IMR-90 (cell line): Measurements from ENCODE around the gene ZMYND11. TPM values are rescaled to one million over a fixed set of nuclear protein-coding genes. Genes with fewer than 3 reads are reported as not detected.

Experiments
- ATAC-seq: fragments of 200-7000 bp; cut with Tn5 transposase; 2 replicates; pipeline ENCODE4 v1.9.1; 2020; ENCODE audit warnings: low read depth, mild to moderate bottlenecking, moderate library complexity
- BruUV-seq: library from RNA; stranded (reverse); fragments of 400-500 nt; replicated peaks from 2 replicates; lab custom pipeline; 2021; lab: Mats Ljungman, UMichigan
- CTCF ChIA-PET: fragments of 300-600 bp; formaldehyde crosslinking; extraction: SDS; loops from one replicate; lab custom pipeline; 2021; ENCODE audit warnings: antibody characterized with exemption; lab: Yijun Ruan, JAX
- POLR2A ChIA-PET: fragments of 300-600 bp; sonication (Branson Sonifier 250); formaldehyde crosslinking; loops from one replicate; lab custom pipeline; 2022; ENCODE audit warnings: antibody characterized with exemption; ENCODE audit not compliant: unreplicated experiment; lab: Charles Lee
- DNase-seq: peaks from one replicate; pipeline ENCODE4 v3.0.0; 2013
- H2AFZ ChIP-seq: replicated peaks from 2 replicates; pipeline ENCODE3; 2013; ENCODE audit warnings: low read length, mild to moderate bottlenecking; ENCODE audit not compliant: poor library complexity
- H2AK5ac ChIP-seq: 2 replicates; pipeline ENCODE4 v1.6.1; 2013; ENCODE audit warnings: low read depth, low read length, inconsistent platforms
- H2AK9ac ChIP-seq: replicated peaks from 2 replicates; pipeline ENCODE3; 2013; ENCODE audit warnings: mild to moderate bottlenecking, low read depth, low read length, moderate library complexity; ENCODE audit not compliant: poor library complexity
- H2BK120ac ChIP-seq: 2 replicates; pipeline ENCODE4 v1.6.1; 2013; ENCODE audit warnings: low read depth, low read length, inconsistent platforms
- H2BK15ac ChIP-seq: 3 replicates; pipeline ENCODE4 v1.6.1; 2013; ENCODE audit warnings: low read depth, low read length, inconsistent platforms
- H2BK20ac ChIP-seq: 2 replicates; pipeline ENCODE4 v1.6.1; 2013; ENCODE audit warnings: low read depth, mild to moderate bottlenecking, inconsistent platforms, low read length, moderate library complexity
- H2BK5ac ChIP-seq: 2 replicates; pipeline ENCODE4 v1.6.1; 2013; ENCODE audit warnings: mild to moderate bottlenecking, low read depth, low read length, inconsistent platforms; ENCODE audit not compliant: poor library complexity, severe bottlenecking
- H3K14ac ChIP-seq: replicated peaks from 2 replicates; pipeline ENCODE4 v1.6.1; 2013; ENCODE audit warnings: low read depth, low read length, inconsistent platforms
- H3K18ac ChIP-seq: 2 replicates; pipeline ENCODE4 v1.6.1; 2013; ENCODE audit warnings: low read depth, low read length, control low read depth
- H3K23ac ChIP-seq: 2 replicates; pipeline ENCODE4 v1.6.1; 2013; ENCODE audit warnings: low read depth, low read length, inconsistent platforms
- H3K27ac ChIP-seq: 2 replicates; pipeline ENCODE4 v1.5.1; 2013; ENCODE audit warnings: mild to moderate bottlenecking, control low read depth, low read length; ENCODE audit not compliant: insufficient read depth
- H3K27me3 ChIP-seq: 2 replicates; pipeline ENCODE4 v1.6.1; 2013; ENCODE audit warnings: low read length; ENCODE audit not compliant: control insufficient read depth, insufficient read depth
- H3K36me3 ChIP-seq: 2 replicates; pipeline ENCODE4 v1.6.1; 2013; ENCODE audit warnings: low read length, mixed read lengths; ENCODE audit not compliant: control insufficient read depth, insufficient read depth
- H3K4ac ChIP-seq: 2 replicates; pipeline ENCODE4 v1.6.1; 2013; ENCODE audit warnings: low read depth, low read length, inconsistent platforms
- H3K4me1 ChIP-seq: 2 replicates; pipeline ENCODE4 v1.6.1; 2013; ENCODE audit warnings: low read length, mixed read lengths; ENCODE audit not compliant: control insufficient read depth, insufficient read depth
- H3K4me2 ChIP-seq: 2 replicates; pipeline ENCODE4 v1.6.1; 2013; ENCODE audit warnings: low read depth, mild to moderate bottlenecking, control low read depth, low read length, moderate library complexity
- H3K4me3 ChIP-seq: 2 replicates; pipeline ENCODE4 v1.5.1; 2013; ENCODE audit warnings: low read depth, mild to moderate bottlenecking, control low read depth, low read length, moderate library complexity; ENCODE audit not compliant: insufficient read depth
- H3K56ac ChIP-seq: 2 replicates; pipeline ENCODE4 v1.6.1; 2013; ENCODE audit warnings: low read length, inconsistent platforms; ENCODE audit not compliant: insufficient read depth; ENCODE audit errors: extremely low read depth
- H3K79me1 ChIP-seq, 2 experiments: 2 replicates each; pipeline ENCODE4 v1.6.1; 2013; ENCODE audit warnings: low read length in 2 of 2, inconsistent platforms in 1 of 2, low read depth in 1 of 2
- H3K9ac ChIP-seq: 2 replicates; pipeline ENCODE4 v1.6.1; 2013; ENCODE audit warnings: low read depth, low read length, control low read depth
- H3K9me1 ChIP-seq: 2 replicates; pipeline ENCODE4 v1.6.1; 2013; ENCODE audit warnings: low read length, inconsistent platforms; ENCODE audit not compliant: insufficient read depth
- H3K9me3 ChIP-seq: 2 replicates; pipeline ENCODE4 v1.6.1; 2013; ENCODE audit warnings: low read length; ENCODE audit not compliant: control insufficient read depth, insufficient read depth
- H4K20me1 ChIP-seq: 2 replicates; pipeline ENCODE4 v1.6.1; 2013; ENCODE audit warnings: low read length, inconsistent platforms; ENCODE audit not compliant: insufficient read depth
- H4K5ac ChIP-seq: 2 replicates; pipeline ENCODE4 v1.6.1; 2013; ENCODE audit warnings: mild to moderate bottlenecking, low read depth, low read length, control low read depth
- H4K8ac ChIP-seq, 2 experiments: 2 replicates each; pipeline ENCODE4 v1.6.1; 2013; ENCODE audit warnings: low read depth in 2 of 2, low read length in 2 of 2, control low read depth in 1 of 2, inconsistent platforms in 1 of 2
- H4K91ac ChIP-seq: 2 replicates; pipeline ENCODE4 v1.6.1; 2013; ENCODE audit warnings: low read depth, low read length, inconsistent platforms; ENCODE audit not compliant: insufficient read depth
- BHLHE40 ChIP-seq: fragments of 150-350 bp; IDR thresholded peaks from 2 replicates; pipeline ENCODE4 v1.6.1; 2016; ENCODE audit warnings: mild to moderate bottlenecking, low read depth, low read length
- CEBPB ChIP-seq: IDR thresholded peaks from 2 replicates; pipeline ENCODE4 v1.6.1; 2012; ENCODE audit warnings: low read depth, low read length, improper control_type of control experiment
- CTCF ChIP-seq: conservative IDR thresholded peaks from 2 replicates; pipeline ENCODE4 v1.5.1; 2012; ENCODE audit warnings: mild to moderate bottlenecking, low read depth, low read length, improper control_type of control experiment
- FOS ChIP-seq: fragments of 150-350 bp; IDR thresholded peaks from 2 replicates; pipeline ENCODE4 v1.6.1; 2016; ENCODE audit warnings: low read depth, low read length
- MXI1 ChIP-seq: IDR thresholded peaks from 2 replicates; pipeline ENCODE4 v1.6.1; 2012; ENCODE audit warnings: low read depth, mild to moderate bottlenecking, low read length, moderate library complexity, borderline replicate concordance
- NFE2L2 ChIP-seq: fragments of 150-350 bp; IDR thresholded peaks from 2 replicates; pipeline ENCODE4 v1.6.1; 2016; ENCODE audit warnings: low read depth, mild to moderate bottlenecking, low read length
- RAD21 ChIP-seq: IDR thresholded peaks from 2 replicates; pipeline ENCODE4 v1.6.1; 2012; ENCODE audit warnings: low read length, improper control_type of control experiment
- RCOR1 ChIP-seq: IDR thresholded peaks from 2 replicates; pipeline ENCODE4 v1.6.1; 2012; ENCODE audit warnings: mild to moderate bottlenecking, low read length, improper control_type of control experiment; ENCODE audit not compliant: insufficient replicate concordance
- RFX5 ChIP-seq: IDR thresholded peaks from 2 replicates; pipeline ENCODE4 v1.8.0; 2012; ENCODE audit warnings: low read depth, mild to moderate bottlenecking, low read length, moderate library complexity
- SMC3 ChIP-seq: fragments of 150-350 bp; IDR thresholded peaks from 2 replicates; pipeline ENCODE4 v1.6.1; 2016; ENCODE audit warnings: low read depth, mild to moderate bottlenecking, antibody characterized with exemption, low read length, moderate library complexity
- WGBS, 2 experiments: methylation state at CpG; one replicate each; pipeline versions ENCODE4 v1.1.5 to v1.1.7; 2013; ENCODE audit warnings: missing lambda C conversion rate in 2 of 2; ENCODE audit not compliant: insufficient read length in 1 of 2; ENCODE audit errors: extremely low coverage in 2 of 2; 5-methylcytosine and 5-hydroxymethylcytosine counted together
- dilution Hi-C: fragments of 300-500 bp; cut with HindIII; formaldehyde crosslinking; loops from one replicate; pipeline ENCODE4 v1.14.3; 2018; ENCODE audit warnings: low sequenced_read_pairs; ENCODE audit not compliant: unreplicated experiment
- in situ Hi-C: fragments of 300-500 bp; cut with MboI; formaldehyde crosslinking; loops from 3 replicates; pipeline ENCODE4 v1.14.3; 2019; ENCODE audit warnings: low sequenced_read_pairs, inconsistent platforms, mixed read lengths
- intact Hi-C: fragments of 100-400 bp; cut with micrococcal nuclease; formaldehyde crosslinking; loops from 2 replicates; pipeline ENCODE4 v1.10.0; 2022
- polyA plus RNA-seq, 3 experiments: library from polyadenylated mRNA; depleted of rRNA; stranded (reverse); fragments of >200 nt; gene quantifications; 2 replicates each; pipeline ENCODE4 v1.2.3, GENCODE V29; 2012; ENCODE audit warnings: low replicate concordance in 1 of 3
- total RNA-seq: library from RNA; depleted of rRNA; stranded (reverse); fragments of >200 nt; gene quantifications from 2 replicates; pipeline ENCODE4 v1.2.3, GENCODE V29; 2012
- TF ChIP-seq, protein P1 (sequence below): fragments of 150-350 bp; IDR thresholded peaks from 2 replicates; pipeline ENCODE4 v1.6.1; 2017; ENCODE audit warnings: mild to moderate bottlenecking, antibody characterized with exemption, low read length, low read depth
- TF ChIP-seq, protein P2 (sequence below): fragments of 150-350 bp; IDR thresholded peaks from 2 replicates; pipeline ENCODE4 v1.6.1; 2016; ENCODE audit warnings: low read depth, mild to moderate bottlenecking, low read length, moderate library complexity, borderline replicate concordance

The ZMYND11 gene
- total and polyA plus RNA-seq, 2 of the 4 experiments (the other 2 are of a cell fraction), result 39.5 to 72.2 TPM

DNA sequence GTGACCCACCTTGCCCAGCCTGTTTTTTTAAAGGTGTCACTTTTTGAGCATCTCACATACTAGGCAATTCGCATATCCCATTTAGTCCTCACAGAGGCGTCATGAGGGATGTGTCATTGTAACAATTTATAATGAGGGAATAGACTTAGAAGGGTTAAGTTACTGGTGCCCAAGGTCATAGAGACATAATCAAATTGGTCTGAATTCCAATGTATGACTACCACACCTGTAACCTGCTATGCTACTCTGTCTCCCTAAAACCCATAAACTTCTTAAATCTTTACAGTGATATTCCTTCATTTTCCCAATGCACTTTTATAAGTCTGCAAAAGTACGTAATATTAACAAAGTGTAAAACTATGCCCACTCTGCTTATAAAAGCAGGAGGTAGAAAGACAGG is 7.1 kb downstream of the ZMYND11 start:
- ATAC-seq, result no peak
- no peak for DNase-seq
- Histone ChIP-seq H2BK15ac (no peak overlapping the region), H4K8ac (no peak overlapping the region), H2AFZ (no peak overlapping the region), H2AK5ac (no peak overlapping the region), H3K9ac (no peak overlapping the region), H2BK120ac (no peak overlapping the region), H3K79me1 (peaks cover 14 to 63% of the 10 kb centered on the region in 2 experiments; a peak in 3 of 4 replicates), H3K36me3 (no peaks in the 10 kb centered on the region), H4K20me1 (peaks cover 80% of the 10 kb centered on the region), H3K27ac (no peak overlapping the region), H2BK5ac (no peak overlapping the region), H3K9me1 (peaks cover 8% of the 10 kb centered on the region), H4K5ac (no peak overlapping the region), H2BK20ac (no peak overlapping the region), H3K18ac (no peak overlapping the region), H3K23ac (no peak overlapping the region), H3K14ac (no peak overlapping the region), H4K91ac (no peak overlapping the region), H3K9me3 (no peaks in the 10 kb centered on the region), H3K56ac (no peak overlapping the region), H3K4me3 (no peak overlapping the region), H3K27me3 (no peaks in the 10 kb centered on the region), H3K4me2 (no peak overlapping the region), H3K4ac (no peak overlapping the region), H3K4me1 (0 out of 2 replicates have a peak, but pooled peaks cover 3% of the 10 kb centered on the region), H2AK9ac (no peak overlapping the region)
- CTCF ChIA-PET, result no interaction called here
- POLR2A ChIA-PET, result no interaction called here
- intact Hi-C loops (no loop called here), in situ Hi-C loops (no loop called here), dilution Hi-C loops (no loop called here)
- no CpG with 5 or more reads among the region's 3 CpGs for WGBS, 2 experiments
- TF ChIP-seq FOS, result no peak
- TF ChIP-seq RCOR1, result no peak
- TF ChIP-seq CEBPB, result no peak
- TF ChIP-seq RAD21, result no peak
- no peak for TF ChIP-seq SMC3
- TF ChIP-seq, protein P1, sequence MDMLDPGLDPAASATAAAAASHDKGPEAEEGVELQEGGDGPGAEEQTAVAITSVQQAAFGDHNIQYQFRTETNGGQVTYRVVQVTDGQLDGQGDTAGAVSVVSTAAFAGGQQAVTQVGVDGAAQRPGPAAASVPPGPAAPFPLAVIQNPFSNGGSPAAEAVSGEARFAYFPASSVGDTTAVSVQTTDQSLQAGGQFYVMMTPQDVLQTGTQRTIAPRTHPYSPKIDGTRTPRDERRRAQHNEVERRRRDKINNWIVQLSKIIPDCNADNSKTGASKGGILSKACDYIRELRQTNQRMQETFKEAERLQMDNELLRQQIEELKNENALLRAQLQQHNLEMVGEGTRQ, result no peak
- TF ChIP-seq MXI1, result no peak
- no peak for TF ChIP-seq BHLHE40
- TF ChIP-seq, protein P2, sequence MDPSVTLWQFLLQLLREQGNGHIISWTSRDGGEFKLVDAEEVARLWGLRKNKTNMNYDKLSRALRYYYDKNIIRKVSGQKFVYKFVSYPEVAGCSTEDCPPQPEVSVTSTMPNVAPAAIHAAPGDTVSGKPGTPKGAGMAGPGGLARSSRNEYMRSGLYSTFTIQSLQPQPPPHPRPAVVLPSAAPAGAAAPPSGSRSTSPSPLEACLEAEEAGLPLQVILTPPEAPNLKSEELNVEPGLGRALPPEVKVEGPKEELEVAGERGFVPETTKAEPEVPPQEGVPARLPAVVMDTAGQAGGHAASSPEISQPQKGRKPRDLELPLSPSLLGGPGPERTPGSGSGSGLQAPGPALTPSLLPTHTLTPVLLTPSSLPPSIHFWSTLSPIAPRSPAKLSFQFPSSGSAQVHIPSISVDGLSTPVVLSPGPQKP, result no peak
- TF ChIP-seq NFE2L2, result no peak
- no peak for TF ChIP-seq RFX5
- no peak for TF ChIP-seq CTCF
- BruUV-seq, result no TSS peak
